Activated CD4-positive, alpha-beta T cell treated with anti-CD3 and anti-CD28 coated beads, Interleukin-2, Interleukin-6, amounts not matched to agents 100 ng/mL and 50 ng/mL, durations not matched to agents 16 hours and 8 hours (primary cell): ENCODE data around the gene ENO4.

ENCODE experiments used
- DNase-seq: peaks from one replicate; pipeline ENCODE4 v3.0.0-alpha.2; 2020

Gene ENO4

GRCh38 chr10:116831790-116832189 is 17.5 kb upstream of the ENO4 start:
- no peak for DNase-seq

- DNase-seq = no peak
Measured at GRCh38 chr10:116833986-116834985, 15.0 kb upstream of the ENO4 start.

- no peak for DNase-seq
Measured at GRCh38 chr10:116835658-116836057, 13.6 kb upstream of the ENO4 start.

GRCh38 chr10:116836083-116836482 is 13.2 kb upstream of the ENO4 start:
- no peak for DNase-seq

GRCh38 chr10:116836902-116837523 is 12.3 kb upstream of the ENO4 start:
- no peak for DNase-seq

- DNase-seq = no peak
Measured at GRCh38 chr10:116838143-116838725, 11.1 kb upstream of the ENO4 start.

- DNase-seq = no peak
Measured at GRCh38 chr10:116840389-116841075, 8.8 kb upstream of the ENO4 start.

- no peak for DNase-seq
Measured at GRCh38 chr10:116845823-116846222, 3.5 kb upstream of the ENO4 start.

- DNase-seq = peak; percentile 40
Measured at GRCh38 chr10:116848032-116848943, 1.0 kb upstream of the ENO4 start.

GRCh38 chr10:116848944-116849247 is 403 bp upstream of the ENO4 start:
- no peak for DNase-seq

- DNase-seq = no peak
Measured at GRCh38 chr10:116850058-116850611, 836 bp downstream of the ENO4 start.

- no peak for DNase-seq
Measured at GRCh38 chr10:116852246-116852645, 2.9 kb downstream of the ENO4 start.

- no peak for DNase-seq
Measured at GRCh38 chr10:116853287-116853686, 4.0 kb downstream of the ENO4 start.

GRCh38 chr10:116853701-116854100 is 4.4 kb downstream of the ENO4 start:
- no peak for DNase-seq

- no peak for DNase-seq
Measured at GRCh38 chr10:116857156-116857555, 7.9 kb downstream of the ENO4 start.

GRCh38 chr10:116861796-116862195 is 12.5 kb downstream of the ENO4 start:
- DNase-seq = no peak

GRCh38 chr10:116864436-116864835 is 15.1 kb downstream of the ENO4 start:
- DNase-seq = no peak

GRCh38 chr10:116866066-116866465 is 16.8 kb downstream of the ENO4 start:
- DNase-seq = no peak

GRCh38 chr10:116866987-116867595 is 17.8 kb downstream of the ENO4 start:
- DNase-seq = no peak

- no peak for DNase-seq
Measured at GRCh38 chr10:116868198-116868676, 18.9 kb downstream of the ENO4 start.

GRCh38 chr10:116868722-116869121 is 19.4 kb downstream of the ENO4 start:
- no peak for DNase-seq
